HG03139 (cell line): ENCODE measurements around the gene BDH1.

Experiments
- ATAC-seq: cut with Tn5 transposase; IDR thresholded peaks from one replicate; pipeline ENCODE4 v1.9.1; 2021; ENCODE audit not compliant: unreplicated experiment

The BDH1 gene

DNA sequence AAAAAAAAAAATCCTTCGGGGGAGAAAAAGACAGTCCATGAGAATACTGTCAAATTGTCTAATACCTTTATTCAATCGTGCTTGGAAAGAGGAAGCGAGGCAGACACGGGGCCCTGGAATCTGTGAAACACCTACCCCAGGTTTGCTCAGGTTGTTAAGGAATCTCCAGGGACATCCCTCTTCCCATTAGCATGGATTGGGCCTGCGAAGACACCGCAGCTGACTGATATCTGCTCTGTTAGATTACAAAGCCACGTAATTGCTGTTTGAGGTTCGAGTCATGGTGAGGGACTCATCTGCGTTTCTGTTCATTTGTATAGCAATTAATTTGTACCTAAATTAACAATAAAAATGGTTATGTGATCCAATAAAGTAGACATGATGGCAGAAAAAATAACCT lies 91.0 kb downstream of the BDH1 start:
- ATAC-seq: no peak

DNA sequence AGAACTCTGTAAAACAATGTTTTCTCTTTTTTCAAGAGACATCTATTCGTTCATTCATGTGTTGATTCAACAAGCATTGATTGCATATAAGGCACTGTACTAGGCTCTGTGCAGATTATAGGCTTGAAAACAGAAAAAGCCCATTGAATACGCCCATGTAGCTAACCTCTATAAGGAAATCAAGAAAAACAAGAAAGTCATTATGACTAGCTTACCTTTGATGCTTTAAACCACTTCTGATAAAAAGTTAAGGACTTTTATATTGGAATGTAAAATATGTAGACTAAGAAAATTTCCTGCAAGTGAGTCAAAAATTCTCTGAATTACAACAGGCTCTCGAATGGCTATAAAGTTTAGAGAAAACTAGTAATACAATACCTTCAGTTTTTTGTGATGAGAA lies 92.5 kb downstream of the BDH1 start:
- no peak for ATAC-seq

DNA sequence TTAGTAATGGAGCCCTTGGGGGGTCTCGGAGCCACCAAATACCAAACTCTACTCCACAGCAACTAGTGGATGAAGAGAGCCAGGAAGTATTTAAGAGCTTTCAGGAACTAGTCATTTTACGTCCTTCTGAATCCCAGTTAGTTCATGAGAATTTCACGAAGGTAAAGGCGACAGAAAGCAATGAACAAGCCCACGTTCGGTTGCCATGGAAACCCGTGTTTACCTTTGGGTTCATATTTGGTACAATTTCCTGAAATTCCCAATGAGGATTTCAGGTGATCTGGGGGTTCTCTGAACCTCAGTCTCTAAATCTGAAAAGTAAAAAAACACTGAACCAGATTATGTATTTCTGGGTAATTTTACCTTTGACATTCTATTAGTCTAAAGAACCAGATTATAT lies 93.0 kb downstream of the BDH1 start:
- no peak for ATAC-seq

DNA sequence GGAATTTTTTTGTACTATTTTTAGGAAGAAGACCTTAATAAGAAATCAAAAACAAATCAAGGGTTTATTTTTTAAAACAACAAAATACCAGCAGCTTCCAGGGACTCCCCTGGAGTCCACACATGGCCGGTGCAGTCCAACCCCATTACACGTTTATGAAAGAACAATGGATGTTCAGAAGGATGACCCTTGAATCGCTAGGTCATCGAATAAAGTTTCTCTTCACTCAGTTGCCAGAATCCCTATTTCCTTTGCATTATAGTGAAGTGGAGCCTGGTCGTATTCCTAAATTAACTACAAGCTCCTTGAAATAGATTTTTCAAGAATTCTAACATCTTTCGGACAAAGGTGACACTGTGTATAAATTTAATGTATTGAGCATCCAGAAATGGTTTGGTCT lies 95.1 kb downstream of the BDH1 start:
- ATAC-seq: no peak

- ATAC-seq: no peak
These were observed 95.8 kb downstream of the BDH1 start for GRCh38 chr3:197460002-197460401.
